A549 (cell line): ENCODE data around the gene DMRT1. TPM values are rescaled to one million over a fixed set of nuclear protein-coding genes. Genes with fewer than 3 reads are reported as not detected.

Source experiments
- ATAC-seq, 2 experiments: fragments of 200-7000 bp in 1 of 2; fragments of >200 bp in 1 of 2; cut with Nextera tagmentation in 1 of 2; cut with Tn5 transposase in 1 of 2; 3 replicates each; pipeline versions ENCODE4 v1.8.0 to v1.9.1; 2018 to 2020; ENCODE audit warnings: mild to moderate bottlenecking in 1 of 2, moderate library complexity in 1 of 2
- CTCF ChIA-PET: fragments of 300-600 bp; sonication (Branson Sonifier 250); formaldehyde crosslinking; extraction: SDS; loops from one replicate; lab custom pipeline; 2021; ENCODE audit warnings: antibody characterized with exemption, inconsistent platforms; lab: Yijun Ruan, JAX
- POLR2A ChIA-PET: fragments of 350-600 bp; formaldehyde crosslinking; extraction: SDS; loops from one replicate; lab custom pipeline; 2021; ENCODE audit warnings: antibody characterized with exemption, inconsistent platforms; lab: Yijun Ruan, JAX
- DNase-seq, 2 experiments: peaks; one replicate each; pipeline versions ENCODE4 v3.0.0 to v3.0.0-alpha.2; 2011 to 2016; ENCODE audit warnings: low read depth in 1 of 2, low spot score in 1 of 2
- FAIRE-seq: peaks from 2 replicates; lab custom pipeline; 2011; peaks lifted over from hg19 to GRCh38; lab: Jason Lieb, UNC
- H3K27ac ChIP-seq, 2 experiments: fragments of >200 bp; sonication (Bioruptor Twin); formaldehyde crosslinking; 3 replicates each; pipeline ENCODE4 v1.5.1; 2016 to 2017
- H3K4me1 ChIP-seq: fragments of >200 bp; sonication (Bioruptor Twin); formaldehyde crosslinking; 3 replicates; pipeline ENCODE4 v1.6.1; 2016
- H3K4me2 ChIP-seq: fragments of >200 bp; sonication (Bioruptor Twin); formaldehyde crosslinking; 3 replicates; pipeline ENCODE4 v1.6.1; 2016
- H3K4me3 ChIP-seq: fragments of >200 bp; sonication (Bioruptor Twin); formaldehyde crosslinking; 3 replicates; pipeline ENCODE4 v1.5.1; 2016
- H3K9me3 ChIP-seq: fragments of >200 bp; sonication (Bioruptor Twin); formaldehyde crosslinking; 3 replicates; pipeline ENCODE4 v1.6.1; 2016
- ATOH8 ChIP-seq: fragments of 250-450 bp; sonication (Bioruptor Pico); IDR thresholded peaks from 2 replicates; pipeline ENCODE4 v1.5.0; 2020; ENCODE audit warnings: low read depth, mild to moderate bottlenecking, moderate library complexity
- BCL3 ChIP-seq: fragments of >200 bp; sonication (Bioruptor Twin); formaldehyde crosslinking; IDR thresholded peaks from 3 replicates; pipeline ENCODE4 v1.6.1; 2016
- BHLHE40 ChIP-seq: IDR thresholded peaks from 2 replicates; pipeline ENCODE4 v1.6.1; 2012; ENCODE audit warnings: low read depth, low read length, inconsistent platforms
- CHD2 ChIP-seq: fragments of 150-350 bp; IDR thresholded peaks from 2 replicates; pipeline ENCODE4 v1.6.1; 2014; ENCODE audit warnings: low read length; ENCODE audit not compliant: partially characterized antibody
- CHD4 ChIP-seq: fragments of 200-600 bp; sonication (generic); IDR thresholded peaks from 2 replicates; pipeline ENCODE4 v1.6.1; 2016; ENCODE audit warnings: antibody characterized with exemption, mild to moderate bottlenecking, borderline replicate concordance
- EHF ChIP-seq: fragments of 250-450 bp; sonication (Bioruptor Pico); IDR thresholded peaks from 2 replicates; pipeline ENCODE4 v1.5.0; 2020; ENCODE audit warnings: mild to moderate bottlenecking
- EP300 ChIP-seq, 2 experiments: fragments of >200 bp; sonication (Bioruptor Twin); formaldehyde crosslinking; IDR thresholded peaks; 2 replicates in 1 of 2; 3 replicates in 1 of 2; pipeline ENCODE4 v1.6.1; 2016 to 2017
- FOXS1 ChIP-seq: fragments of 250-450 bp; sonication (Bioruptor Pico); IDR thresholded peaks from 2 replicates; pipeline ENCODE4 v1.5.0; 2020; ENCODE audit warnings: mild to moderate bottlenecking, moderate library complexity
- GATA3 ChIP-seq: IDR thresholded peaks from 2 replicates; pipeline ENCODE4 v1.6.1; 2012; ENCODE audit warnings: borderline replicate concordance
- HDAC2 ChIP-seq: fragments of 200-600 bp; sonication (generic); IDR thresholded peaks from 2 replicates; pipeline ENCODE4 v1.6.1; 2016
- HES2 ChIP-seq: fragments of >200 bp; sonication (Bioruptor Twin); formaldehyde crosslinking; IDR thresholded peaks from 2 replicates; pipeline ENCODE4 v1.6.1; 2016
- HEYL ChIP-seq: fragments of 250-450 bp; sonication (Bioruptor Pico); IDR thresholded peaks from 2 replicates; pipeline ENCODE4 v1.8.0; 2021; ENCODE audit warnings: mild to moderate bottlenecking, moderate library complexity
- KDM1A ChIP-seq: fragments of 200-600 bp; sonication (generic); IDR thresholded peaks from 2 replicates; pipeline ENCODE4 v1.6.1; 2016; ENCODE audit warnings: low read depth, mild to moderate bottlenecking
- MAFK ChIP-seq: fragments of 450-650 bp; IDR thresholded peaks from 2 replicates; pipeline ENCODE4 v1.6.1; 2014; ENCODE audit not compliant: partially characterized antibody
- MYC ChIP-seq: IDR thresholded peaks from 2 replicates; pipeline ENCODE4 v1.6.1; 2012; ENCODE audit warnings: mild to moderate bottlenecking, inconsistent platforms, low read length, improper control_type of control experiment, borderline replicate concordance
- NFE2L2 ChIP-seq: fragments of 150-350 bp; conservative IDR thresholded peaks from 2 replicates; pipeline ENCODE4 v1.6.1; 2014; ENCODE audit warnings: low read length
- NPAS2 ChIP-seq: fragments of 250-450 bp; sonication (Bioruptor Pico); IDR thresholded peaks from 2 replicates; pipeline ENCODE4 v1.8.0; 2022; ENCODE audit warnings: mild to moderate bottlenecking, moderate library complexity, borderline replicate concordance
- POLR2AphosphoS2 ChIP-seq: conservative IDR thresholded peaks from 2 replicates; pipeline ENCODE4 v1.6.1; 2012; ENCODE audit warnings: low read length, improper control_type of control experiment, inconsistent platforms
- RARB ChIP-seq: fragments of 250-450 bp; sonication (Bioruptor Pico); IDR thresholded peaks from 2 replicates; pipeline ENCODE4 v1.8.0; 2021; ENCODE audit warnings: mild to moderate bottlenecking, moderate library complexity
- RFX5 ChIP-seq: fragments of 450-650 bp; IDR thresholded peaks from 2 replicates; pipeline ENCODE4 v1.7.1; 2014; ENCODE audit warnings: antibody characterized with exemption, mild to moderate bottlenecking, moderate library complexity
- SMC3 ChIP-seq: fragments of >200 bp; sonication (Bioruptor Twin); formaldehyde crosslinking; IDR thresholded peaks from 3 replicates; pipeline ENCODE4 v1.6.1; 2018; ENCODE audit warnings: inconsistent platforms
- ZNF302 ChIP-seq: fragments of 250-450 bp; sonication (Bioruptor Pico); IDR thresholded peaks from 2 replicates; pipeline ENCODE4 v1.9.0; 2021; ENCODE audit warnings: inconsistent platforms, mild to moderate bottlenecking, moderate library complexity
- WGBS: methylation state at CpG from one replicate; pipeline ENCODE4 v1.1.6; 2017; ENCODE audit errors: missing lambda C conversion rate; 5-methylcytosine and 5-hydroxymethylcytosine counted together
- polyA plus RNA-seq, 4 experiments: library from polyadenylated mRNA; depleted of rRNA in 3 of 4; stranded (reverse); fragments of >200 nt; fragmentation: RNase III in 1 of 4; extraction: RNeasy Plus Mini Kit Qiagen cat#74134 plus additional on column Dnase treatment in 1 of 4; gene quantifications; 2 replicates in 3 of 4; 3 replicates in 1 of 4; pipeline ENCODE4 v1.2.3, GENCODE V29; 2011 to 2017
- TF ChIP-seq, protein P1 (sequence below): IDR thresholded peaks from 2 replicates; pipeline ENCODE4 v1.6.1; 2012
- TF ChIP-seq, protein P2 (sequence below): fragments of 200-600 bp; sonication (generic); IDR thresholded peaks from 2 replicates; pipeline ENCODE4 v1.6.1; 2016; ENCODE audit warnings: antibody characterized with exemption, mild to moderate bottlenecking, moderate library complexity

Gene DMRT1
- polyA plus RNA-seq, 2 of the 4 experiments (the other 2 are of a cell fraction), result not detected

DNA sequence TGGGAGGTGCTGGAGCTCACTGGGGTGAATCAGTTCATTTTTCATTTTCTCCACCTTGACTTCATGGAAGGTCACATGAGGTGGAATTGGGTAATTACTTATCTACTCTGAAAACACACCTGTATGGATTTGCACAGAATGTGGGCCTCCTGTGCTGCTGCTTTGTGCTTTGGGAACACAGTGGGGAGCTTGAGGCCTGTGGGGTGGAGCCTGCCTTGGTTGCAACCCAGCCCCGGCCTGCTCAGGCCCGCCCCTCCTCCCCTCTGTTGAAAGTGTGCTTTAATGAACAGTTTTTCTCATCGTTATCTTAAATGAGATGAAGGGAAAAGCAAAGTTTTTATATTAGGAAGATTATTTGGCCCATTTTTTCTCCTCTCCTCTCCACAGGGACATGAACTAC, 106.5 kb downstream of the DMRT1 start:
- no peak overlapping the region for H3K4me2 ChIP-seq
- H3K4me1 ChIP-seq, result no peaks in the 10 kb centered on the region
- no peak overlapping the region for H3K4me3 ChIP-seq
- TF ChIP-seq CHD4 (no peak), NFE2L2 (no peak), BCL3 (no peak), RFX5 (no peak), SMC3 (no peak), ZNF302 (CRISPR knock-in tag) (no peak), GATA3 (no peak), BHLHE40 (no peak), RARB (no peak)
- TF ChIP-seq, protein P1, sequence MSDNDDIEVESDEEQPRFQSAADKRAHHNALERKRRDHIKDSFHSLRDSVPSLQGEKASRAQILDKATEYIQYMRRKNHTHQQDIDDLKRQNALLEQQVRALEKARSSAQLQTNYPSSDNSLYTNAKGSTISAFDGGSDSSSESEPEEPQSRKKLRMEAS, result no peak
- TF ChIP-seq, protein P2, sequence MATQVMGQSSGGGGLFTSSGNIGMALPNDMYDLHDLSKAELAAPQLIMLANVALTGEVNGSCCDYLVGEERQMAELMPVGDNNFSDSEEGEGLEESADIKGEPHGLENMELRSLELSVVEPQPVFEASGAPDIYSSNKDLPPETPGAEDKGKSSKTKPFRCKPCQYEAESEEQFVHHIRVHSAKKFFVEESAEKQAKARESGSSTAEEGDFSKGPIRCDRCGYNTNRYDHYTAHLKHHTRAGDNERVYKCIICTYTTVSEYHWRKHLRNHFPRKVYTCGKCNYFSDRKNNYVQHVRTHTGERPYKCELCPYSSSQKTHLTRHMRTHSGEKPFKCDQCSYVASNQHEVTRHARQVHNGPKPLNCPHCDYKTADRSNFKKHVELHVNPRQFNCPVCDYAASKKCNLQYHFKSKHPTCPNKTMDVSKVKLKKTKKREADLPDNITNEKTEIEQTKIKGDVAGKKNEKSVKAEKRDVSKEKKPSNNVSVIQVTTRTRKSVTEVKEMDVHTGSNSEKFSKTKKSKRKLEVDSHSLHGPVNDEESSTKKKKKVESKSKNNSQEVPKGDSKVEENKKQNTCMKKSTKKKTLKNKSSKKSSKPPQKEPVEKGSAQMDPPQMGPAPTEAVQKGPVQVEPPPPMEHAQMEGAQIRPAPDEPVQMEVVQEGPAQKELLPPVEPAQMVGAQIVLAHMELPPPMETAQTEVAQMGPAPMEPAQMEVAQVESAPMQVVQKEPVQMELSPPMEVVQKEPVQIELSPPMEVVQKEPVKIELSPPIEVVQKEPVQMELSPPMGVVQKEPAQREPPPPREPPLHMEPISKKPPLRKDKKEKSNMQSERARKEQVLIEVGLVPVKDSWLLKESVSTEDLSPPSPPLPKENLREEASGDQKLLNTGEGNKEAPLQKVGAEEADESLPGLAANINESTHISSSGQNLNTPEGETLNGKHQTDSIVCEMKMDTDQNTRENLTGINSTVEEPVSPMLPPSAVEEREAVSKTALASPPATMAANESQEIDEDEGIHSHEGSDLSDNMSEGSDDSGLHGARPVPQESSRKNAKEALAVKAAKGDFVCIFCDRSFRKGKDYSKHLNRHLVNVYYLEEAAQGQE, result no peak
- 12% methylated on average over 3 of the region's 3 CpGs for WGBS
- ChIA-PET CTCF (interaction anchor here (0.6 kb wide), 1 partner anchor 1199 kb away, joined by 3 read pairs; no protein-coding TSS in a partner anchor), POLR2A (no interaction called here)
- DNase-seq (no peak), ATAC-seq (no peak), FAIRE-seq (no peak)
- no peak overlapping the region for H3K27ac ChIP-seq
- H3K9me3 ChIP-seq, result no peaks in the 10 kb centered on the region

DNA sequence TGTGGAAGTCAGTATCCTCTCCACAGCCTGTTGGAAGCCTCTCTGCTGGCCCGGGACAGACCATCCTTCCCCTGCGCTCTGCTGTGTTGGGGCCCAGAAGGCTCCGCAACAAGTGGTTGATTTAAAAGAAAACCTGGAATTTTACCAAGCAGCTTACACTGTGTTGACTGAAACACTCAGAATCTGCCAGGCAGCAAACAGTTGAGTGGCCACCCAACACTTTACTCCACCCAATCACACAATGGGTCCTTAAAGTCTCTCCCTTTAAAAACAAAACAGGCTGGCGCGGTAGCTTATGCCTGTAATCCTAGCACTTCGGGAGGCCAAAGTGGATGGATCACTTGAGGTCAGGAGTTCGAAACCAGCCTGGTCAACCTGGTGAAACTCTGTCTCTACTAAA, 107.0 kb downstream of the DMRT1 start:
- Histone ChIP-seq H3K27ac (no peak overlapping the region), H3K4me3 (no peak overlapping the region), H3K4me2 (no peak overlapping the region), H3K4me1 (no peaks in the 10 kb centered on the region), H3K9me3 (no peaks in the 10 kb centered on the region)
- ATAC-seq (no peak), DNase-seq (no peak), FAIRE-seq (no peak)
- CTCF ChIA-PET, result interaction anchor here (0.6 kb wide), 1 partner anchor 1198 kb away, joined by 3 read pairs; no protein-coding TSS in a partner anchor
- TF ChIP-seq MYC, result no peak
- TF ChIP-seq BCL3, result no peak
- no peak for TF ChIP-seq KDM1A
- no peak for TF ChIP-seq CHD4
- TF ChIP-seq HEYL, result no peak
- TF ChIP-seq HDAC2, result no peak
- no peak for TF ChIP-seq NFE2L2
- no peak for TF ChIP-seq NPAS2 (CRISPR knock-in tag)
- no peak for TF ChIP-seq MAFK
- no peak for TF ChIP-seq EHF (CRISPR knock-in tag)
- no peak for TF ChIP-seq SMC3
- TF ChIP-seq CHD2, result no peak
- no peak for TF ChIP-seq RFX5
- no peak for TF ChIP-seq POLR2AphosphoS2
- no peak for TF ChIP-seq EP300 (IDR thresholded peaks at IDR 0.05)
- TF ChIP-seq HES2, result no peak
- TF ChIP-seq, protein P1, result no peak
- no peak for TF ChIP-seq ATOH8 (CRISPR knock-in tag)
- TF ChIP-seq FOXS1 (CRISPR knock-in tag), result no peak
- POLR2A ChIA-PET, result no interaction called here
- 40% methylated on average over 7 of the region's 7 CpGs for WGBS
